Ishikawa (cell line): ENCODE results near the gene UAP1L1.

Experiments
- CEBPB ChIP-seq: IDR thresholded peaks from 2 replicates; pipeline ENCODE4 v1.6.1; 2012
- CREB1 ChIP-seq: IDR thresholded peaks from 2 replicates; pipeline ENCODE4 v1.6.1; 2012; ENCODE audit warnings: low read depth
- EGR1 ChIP-seq: IDR thresholded peaks from 2 replicates; pipeline ENCODE4 v1.6.1; 2012
- EP300 ChIP-seq: IDR thresholded peaks from 2 replicates; pipeline ENCODE4 v1.6.1; 2012; ENCODE audit warnings: borderline replicate concordance
- FOXM1 ChIP-seq: IDR thresholded peaks from 2 replicates; pipeline ENCODE4 v1.6.1; 2012; ENCODE audit warnings: low read depth, borderline replicate concordance
- NFIC ChIP-seq: IDR thresholded peaks from 2 replicates; pipeline ENCODE4 v1.6.1; 2012
- RAD21 ChIP-seq: IDR thresholded peaks from 2 replicates; pipeline ENCODE4 v1.6.1; 2012; ENCODE audit warnings: low read depth
- TAF1 ChIP-seq: IDR thresholded peaks from 2 replicates; pipeline ENCODE4 v1.6.1; 2012; ENCODE audit warnings: low read depth, mild to moderate bottlenecking
- TCF12 ChIP-seq: IDR thresholded peaks from 2 replicates; pipeline ENCODE4 v1.6.1; 2012; ENCODE audit warnings: low read depth
- TEAD4 ChIP-seq: IDR thresholded peaks from 2 replicates; pipeline ENCODE4 v1.6.1; 2012
- YY1 ChIP-seq: IDR thresholded peaks from 2 replicates; pipeline ENCODE4 v1.6.1; 2012; ENCODE audit warnings: low read depth
- ZBTB7A ChIP-seq: IDR thresholded peaks from 2 replicates; pipeline ENCODE4 v1.6.1; 2012; ENCODE audit warnings: low read depth
- TF ChIP-seq, protein P1 (sequence below): IDR thresholded peaks from 2 replicates; pipeline ENCODE4 v1.6.1; 2012
- TF ChIP-seq, protein P2 (sequence below): IDR thresholded peaks from 2 replicates; pipeline ENCODE4 v1.6.1; 2012; ENCODE audit warnings: low read depth, mild to moderate bottlenecking
- TF ChIP-seq, protein P3 (sequence below): IDR thresholded peaks from 2 replicates; pipeline ENCODE4 v1.6.1; 2012

UAP1L1 gene

DNA sequence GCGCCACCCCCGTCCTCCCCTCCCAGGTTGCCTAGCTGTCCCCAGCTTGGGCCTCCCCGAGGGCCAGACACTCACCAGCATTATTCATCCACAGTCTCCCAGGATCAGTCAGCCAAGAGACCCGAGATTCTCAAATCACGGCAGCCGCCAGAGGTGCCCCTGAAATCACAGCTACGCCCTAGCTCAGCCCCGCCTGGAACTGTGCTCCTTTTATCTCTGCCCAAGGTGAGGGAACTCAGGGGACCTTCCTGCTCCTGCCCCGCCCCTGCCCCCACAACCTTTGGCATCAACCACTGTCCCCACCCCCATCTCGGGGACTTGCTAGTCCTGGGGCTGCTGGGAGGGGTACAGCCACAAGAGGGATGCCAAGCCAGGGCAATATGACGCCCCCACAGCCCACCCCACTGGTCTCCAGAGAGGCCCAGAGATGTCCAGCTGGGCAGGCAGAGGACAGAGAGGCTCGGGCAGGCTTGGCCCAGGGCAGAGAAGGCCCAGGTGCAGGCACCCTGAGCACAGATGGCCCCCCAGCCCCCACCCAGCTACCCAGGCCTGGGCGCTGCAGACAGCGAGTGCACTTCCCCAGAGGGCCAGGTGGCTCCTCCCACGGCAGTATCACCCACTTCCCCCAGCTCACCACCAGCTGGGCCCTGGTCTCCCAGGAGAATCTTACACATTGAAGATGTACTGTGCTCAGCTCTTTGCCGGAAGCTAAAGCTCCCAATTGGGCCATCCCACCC lies 45.2 kb upstream of the UAP1L1 start, which contains the start of gene FUT7:
Gene FUT7, minus strand, starts transcription at position 185 of the 737 bp plus-strand sequence. Its CDS starts 97 bp downstream, at position 88.
- TF ChIP-seq TEAD4, result no peak
- TF ChIP-seq, protein P1, sequence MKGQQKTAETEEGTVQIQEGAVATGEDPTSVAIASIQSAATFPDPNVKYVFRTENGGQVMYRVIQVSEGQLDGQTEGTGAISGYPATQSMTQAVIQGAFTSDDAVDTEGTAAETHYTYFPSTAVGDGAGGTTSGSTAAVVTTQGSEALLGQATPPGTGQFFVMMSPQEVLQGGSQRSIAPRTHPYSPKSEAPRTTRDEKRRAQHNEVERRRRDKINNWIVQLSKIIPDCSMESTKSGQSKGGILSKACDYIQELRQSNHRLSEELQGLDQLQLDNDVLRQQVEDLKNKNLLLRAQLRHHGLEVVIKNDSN, result no peak
- TF ChIP-seq TCF12, result no peak
- TF ChIP-seq, protein P2, sequence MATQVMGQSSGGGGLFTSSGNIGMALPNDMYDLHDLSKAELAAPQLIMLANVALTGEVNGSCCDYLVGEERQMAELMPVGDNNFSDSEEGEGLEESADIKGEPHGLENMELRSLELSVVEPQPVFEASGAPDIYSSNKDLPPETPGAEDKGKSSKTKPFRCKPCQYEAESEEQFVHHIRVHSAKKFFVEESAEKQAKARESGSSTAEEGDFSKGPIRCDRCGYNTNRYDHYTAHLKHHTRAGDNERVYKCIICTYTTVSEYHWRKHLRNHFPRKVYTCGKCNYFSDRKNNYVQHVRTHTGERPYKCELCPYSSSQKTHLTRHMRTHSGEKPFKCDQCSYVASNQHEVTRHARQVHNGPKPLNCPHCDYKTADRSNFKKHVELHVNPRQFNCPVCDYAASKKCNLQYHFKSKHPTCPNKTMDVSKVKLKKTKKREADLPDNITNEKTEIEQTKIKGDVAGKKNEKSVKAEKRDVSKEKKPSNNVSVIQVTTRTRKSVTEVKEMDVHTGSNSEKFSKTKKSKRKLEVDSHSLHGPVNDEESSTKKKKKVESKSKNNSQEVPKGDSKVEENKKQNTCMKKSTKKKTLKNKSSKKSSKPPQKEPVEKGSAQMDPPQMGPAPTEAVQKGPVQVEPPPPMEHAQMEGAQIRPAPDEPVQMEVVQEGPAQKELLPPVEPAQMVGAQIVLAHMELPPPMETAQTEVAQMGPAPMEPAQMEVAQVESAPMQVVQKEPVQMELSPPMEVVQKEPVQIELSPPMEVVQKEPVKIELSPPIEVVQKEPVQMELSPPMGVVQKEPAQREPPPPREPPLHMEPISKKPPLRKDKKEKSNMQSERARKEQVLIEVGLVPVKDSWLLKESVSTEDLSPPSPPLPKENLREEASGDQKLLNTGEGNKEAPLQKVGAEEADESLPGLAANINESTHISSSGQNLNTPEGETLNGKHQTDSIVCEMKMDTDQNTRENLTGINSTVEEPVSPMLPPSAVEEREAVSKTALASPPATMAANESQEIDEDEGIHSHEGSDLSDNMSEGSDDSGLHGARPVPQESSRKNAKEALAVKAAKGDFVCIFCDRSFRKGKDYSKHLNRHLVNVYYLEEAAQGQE, result no peak
- TF ChIP-seq NFIC, result no peak
- TF ChIP-seq TAF1, result no peak
- no peak for TF ChIP-seq FOXM1
- no peak for TF ChIP-seq ZBTB7A
- TF ChIP-seq EP300, result no peak
- TF ChIP-seq, protein P3, sequence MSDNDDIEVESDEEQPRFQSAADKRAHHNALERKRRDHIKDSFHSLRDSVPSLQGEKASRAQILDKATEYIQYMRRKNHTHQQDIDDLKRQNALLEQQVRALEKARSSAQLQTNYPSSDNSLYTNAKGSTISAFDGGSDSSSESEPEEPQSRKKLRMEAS, result no peak
- TF ChIP-seq CEBPB, result no peak
- no peak for TF ChIP-seq RAD21
- TF ChIP-seq EGR1, result no peak
- TF ChIP-seq CREB1, result no peak
- TF ChIP-seq YY1, result no peak

DNA sequence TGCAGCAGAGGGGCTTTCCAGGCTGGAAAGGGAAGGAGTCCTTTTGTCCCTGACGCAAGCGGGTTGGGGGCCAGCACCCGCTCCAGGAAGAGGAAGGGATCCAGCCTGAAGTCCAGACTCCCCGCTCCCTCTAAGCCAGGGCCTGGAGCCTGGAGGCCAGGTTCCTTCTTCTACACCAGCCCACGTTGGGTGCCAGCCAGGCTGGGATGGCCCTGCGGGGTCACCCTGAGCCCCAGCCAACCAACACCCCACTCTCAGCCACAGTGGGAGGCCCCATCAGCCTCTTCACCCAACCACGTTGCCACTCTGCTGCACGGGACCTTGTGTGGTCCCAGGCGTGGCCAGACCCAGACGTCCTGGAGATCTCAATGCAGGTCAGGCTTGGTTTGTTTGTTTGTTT lies 44.5 kb upstream of the UAP1L1 start:
- no peak for TF ChIP-seq EP300
- TF ChIP-seq YY1, result no peak
- TF ChIP-seq NFIC, result no peak
- no peak for TF ChIP-seq TCF12
- TF ChIP-seq, protein P3, result no peak
- TF ChIP-seq CREB1, result no peak
- no peak for TF ChIP-seq FOXM1

DNA sequence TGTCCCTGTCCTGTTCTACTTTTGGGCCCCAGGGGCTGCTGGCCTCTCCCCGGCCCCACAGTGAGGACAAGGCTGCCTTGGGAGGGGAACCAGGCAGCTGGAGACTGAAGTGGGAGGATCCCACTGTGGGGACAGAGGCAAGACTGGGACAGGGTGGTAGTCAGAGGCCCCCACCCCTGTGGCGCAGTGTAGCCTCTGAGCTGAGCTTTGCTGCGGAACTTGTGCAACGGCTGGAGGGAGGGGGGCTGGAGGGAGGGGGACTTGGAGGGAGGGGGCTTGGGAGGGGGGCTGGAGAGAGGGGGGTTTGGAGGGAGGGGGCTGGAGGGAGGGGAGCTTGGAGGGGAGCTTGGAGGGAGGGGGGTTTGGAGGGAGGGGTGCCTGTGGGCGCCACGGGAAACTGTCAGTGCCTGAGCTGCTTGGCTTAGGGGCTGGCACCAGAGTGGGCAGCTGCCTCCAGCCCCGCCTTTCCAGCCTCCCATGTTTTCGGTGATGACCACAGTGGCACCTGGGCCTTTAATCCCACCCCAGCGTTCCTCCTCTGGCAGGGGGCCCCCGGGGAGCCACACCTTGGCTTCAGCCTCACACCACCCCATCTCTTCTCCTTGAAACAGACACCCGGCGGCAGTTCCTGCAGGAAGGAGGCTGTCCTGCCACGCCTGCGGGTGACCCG lies 43.1 kb upstream of the UAP1L1 start:
- 0 out of 2 replicates have a peak, but pooled peaks have one; percentile 14 for TF ChIP-seq ZBTB7A
- TF ChIP-seq, protein P1, result no peak

DNA sequence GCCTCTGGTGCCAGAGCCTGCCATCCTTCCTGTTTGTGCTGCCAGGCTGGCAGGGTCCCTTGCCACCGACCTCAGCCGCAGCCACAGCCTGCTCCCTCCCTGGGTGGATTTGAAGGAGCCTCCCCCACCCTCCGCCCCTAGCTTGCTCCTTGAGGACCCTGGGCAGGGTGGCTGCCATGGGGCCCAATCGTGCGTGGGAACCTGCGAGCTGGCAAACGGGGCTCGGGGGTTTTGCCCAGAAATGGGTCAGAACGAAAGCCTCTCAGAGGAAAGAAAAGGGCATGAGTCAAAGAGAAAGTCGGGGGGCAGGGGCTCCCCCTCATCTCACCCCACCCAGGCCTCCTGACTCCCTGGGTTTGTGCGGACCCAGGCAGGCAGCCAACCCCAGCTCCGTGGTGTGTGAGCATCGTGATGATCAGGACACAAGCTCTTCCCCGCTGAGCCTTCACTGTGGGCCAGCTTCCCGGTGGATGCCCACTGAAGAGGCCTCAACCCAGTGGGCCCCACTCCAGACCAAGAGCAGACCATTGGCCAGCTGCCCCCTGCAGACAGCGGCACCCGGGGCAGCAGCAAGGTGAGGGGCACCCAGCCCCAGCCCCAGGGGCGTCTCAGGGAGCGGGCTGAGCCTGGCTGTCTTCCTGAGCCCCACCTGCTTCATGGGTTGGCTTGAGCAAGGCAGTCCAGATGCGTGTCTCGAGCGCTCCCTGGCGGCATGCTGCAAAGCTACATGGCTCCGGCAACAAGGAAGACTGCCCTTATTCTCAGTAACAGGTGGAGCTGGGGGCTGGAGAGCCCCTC lies 42.4 kb upstream of the UAP1L1 start:
- TF ChIP-seq ZBTB7A (0 out of 2 replicates have a peak, but pooled peaks have one; percentile 10), RAD21 (peak; percentile 95), EP300 (no peak), CEBPB (no peak), TCF12 (no peak), TEAD4 (no peak)

DNA sequence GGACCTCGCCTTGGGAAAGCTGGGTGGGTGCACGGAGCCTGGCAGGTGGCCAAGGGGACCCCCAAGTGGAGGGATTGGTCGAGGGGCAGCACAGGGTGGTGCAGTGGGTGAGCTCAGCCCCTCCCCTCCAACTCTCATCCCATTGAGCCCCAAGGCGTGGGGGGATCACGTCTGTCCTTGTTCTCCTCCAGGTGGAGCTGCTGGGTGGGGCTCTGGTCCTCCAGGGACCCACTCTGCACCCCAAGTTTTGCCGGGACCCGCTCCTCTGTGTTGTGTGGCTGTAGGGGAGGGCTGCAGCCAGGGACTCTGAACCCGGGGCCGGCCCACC lies 41.8 kb upstream of the UAP1L1 start:
- no peak for TF ChIP-seq TEAD4
- TF ChIP-seq RAD21, result no peak
- TF ChIP-seq TCF12, result no peak
- TF ChIP-seq YY1, result no peak
- TF ChIP-seq, protein P2, result no peak
- TF ChIP-seq EP300, result no peak
- TF ChIP-seq CEBPB, result no peak
- TF ChIP-seq NFIC, result no peak
- TF ChIP-seq, protein P3, result no peak
- no peak for TF ChIP-seq CREB1
- no peak for TF ChIP-seq EGR1
- TF ChIP-seq FOXM1, result no peak
- TF ChIP-seq ZBTB7A, result no peak
- no peak for TF ChIP-seq TAF1
- TF ChIP-seq, protein P1, result no peak
